NCI-H2227 (cell line): ENCODE measurements around the gene VPS13D.
"Not testable (repeated sequence)": the region's sequence is repeated elsewhere in the genome, so short reads cannot be mapped to it uniquely, and the experiment has no call there.

Source experiments
- DNase-seq: peaks from one replicate; lab custom pipeline; 2025; ENCODE audit not compliant: unreplicated experiment; lab: John Stamatoyannopoulos, UW

VPS13D gene

DNA sequence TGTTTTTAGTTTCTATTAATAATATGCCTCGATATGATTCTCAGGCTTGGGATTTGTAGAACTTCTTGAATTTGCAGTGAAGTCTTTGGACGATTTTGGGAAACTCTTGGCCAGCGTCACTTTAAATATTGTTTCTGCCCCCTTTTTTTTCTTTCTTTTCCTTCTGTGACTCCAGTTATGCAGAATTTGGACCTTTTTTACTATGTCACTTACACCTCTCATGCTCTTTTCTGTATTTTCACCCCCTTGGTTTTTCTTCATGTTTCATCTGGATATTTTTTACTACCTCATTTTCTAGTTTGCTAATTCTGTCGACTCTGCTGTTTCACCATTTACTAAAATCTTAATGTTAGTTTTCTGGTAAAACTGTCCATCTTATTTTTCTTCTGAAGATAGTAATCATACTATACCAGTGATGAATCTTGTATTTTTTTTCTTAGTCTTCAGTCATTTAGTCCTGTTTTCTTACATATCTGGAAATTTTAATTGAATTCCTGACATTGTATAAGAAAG lies 214.6 kb downstream of the VPS13D start:
- DNase-seq: no peak

DNA sequence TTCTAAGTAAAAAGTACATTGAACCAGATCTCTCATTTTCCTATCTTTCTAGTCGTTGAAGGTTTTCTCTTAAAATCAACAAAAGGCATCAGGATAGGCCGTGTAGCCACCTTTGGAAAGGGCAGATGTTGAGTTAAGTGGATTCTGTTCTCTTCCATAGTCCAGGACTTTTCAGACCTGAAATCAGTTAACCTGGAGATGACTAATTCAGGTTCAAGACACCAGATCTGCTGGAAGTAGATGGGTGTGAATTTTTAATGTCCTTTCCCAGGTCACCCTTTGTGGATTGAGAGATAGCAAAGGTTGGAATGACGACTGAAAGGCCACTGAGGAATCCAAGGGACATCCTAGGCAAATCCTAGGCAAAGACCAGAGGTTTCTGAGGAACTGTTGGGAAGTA lies 215.4 kb downstream of the VPS13D start:
- DNase-seq: no peak

DNA sequence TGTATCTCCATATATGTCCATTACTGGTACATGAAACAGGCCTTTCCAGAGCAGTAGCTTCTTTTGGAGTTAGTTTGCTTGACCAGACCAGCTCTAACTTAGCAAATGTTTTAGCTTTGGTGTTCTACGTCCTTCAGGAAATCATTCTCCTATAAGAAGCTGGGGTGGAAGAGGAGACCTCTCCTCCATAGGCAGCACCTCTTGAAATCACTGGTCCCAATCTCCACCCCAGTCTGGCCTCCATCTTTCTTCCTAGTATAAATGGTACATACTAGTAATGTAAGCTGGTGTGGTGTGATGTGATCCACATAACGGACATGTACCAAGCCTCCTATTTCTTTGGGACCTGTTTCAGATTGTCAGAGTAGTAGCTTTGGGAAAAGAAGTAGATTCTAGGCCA lies 216.8 kb downstream of the VPS13D start:
- no peak for DNase-seq

DNA sequence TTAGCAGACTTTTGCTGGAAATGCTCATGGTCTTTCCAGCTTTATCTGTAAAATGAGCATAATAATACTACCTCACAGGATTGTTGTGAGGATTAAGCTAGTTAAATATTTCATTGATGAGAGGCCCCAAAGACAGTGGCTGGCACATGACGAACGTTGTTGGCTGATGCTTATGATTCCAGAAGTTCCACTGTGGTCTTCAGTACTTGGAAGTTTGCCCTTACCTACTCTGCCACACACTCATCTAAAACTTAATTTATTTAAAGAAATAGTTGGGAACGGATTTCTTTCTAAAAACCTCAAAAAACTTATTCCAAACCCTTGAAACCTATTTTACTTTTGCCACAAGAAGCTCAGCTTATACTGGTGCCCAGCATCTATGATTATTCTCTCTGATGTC lies 217.5 kb downstream of the VPS13D start:
- no peak for DNase-seq

DNA sequence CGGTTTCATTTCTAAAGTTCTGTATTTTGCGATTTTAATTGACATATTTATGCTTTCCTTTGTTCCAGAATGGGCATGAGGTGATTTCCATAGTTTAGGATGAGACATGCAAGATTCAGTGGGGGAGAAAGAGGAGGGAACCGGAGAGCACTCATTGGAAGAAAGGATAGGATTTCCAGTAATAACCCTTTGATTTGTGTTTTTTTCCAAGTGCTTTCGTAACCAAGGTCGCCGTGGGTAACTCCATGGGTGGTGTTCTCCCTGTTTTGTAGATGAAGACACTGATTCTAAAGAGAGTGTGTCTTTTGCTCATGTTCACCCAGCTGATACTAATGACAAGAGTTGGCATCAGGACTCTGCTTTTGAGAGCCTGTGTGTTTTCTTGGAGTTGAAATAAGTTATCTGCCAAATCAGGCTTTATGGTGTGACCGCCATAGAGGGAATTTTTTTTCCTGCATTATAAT lies 218.1 kb downstream of the VPS13D start:
- no peak for DNase-seq

DNA sequence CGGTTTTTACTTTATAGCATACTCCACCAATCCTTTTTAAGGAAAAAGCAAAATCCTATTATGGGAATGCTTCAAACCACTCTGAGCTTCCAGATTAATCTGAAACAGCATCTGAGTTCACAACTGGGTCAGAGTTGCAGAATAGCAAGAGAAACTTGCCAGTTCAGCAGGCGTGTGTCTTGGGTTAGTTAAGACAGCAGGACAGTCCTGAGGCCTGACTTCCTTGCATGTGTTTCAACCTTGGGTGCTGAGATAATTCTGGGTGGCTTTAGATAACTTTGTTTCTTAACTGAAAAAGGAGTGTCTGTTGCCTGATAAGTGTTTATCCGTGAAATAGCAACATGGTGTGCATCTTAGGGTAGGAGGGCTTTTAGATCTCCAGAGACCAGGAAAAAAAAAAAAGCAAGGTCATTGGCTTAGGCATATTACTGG lies 218.9 kb downstream of the VPS13D start:
- no peak for DNase-seq

DNA sequence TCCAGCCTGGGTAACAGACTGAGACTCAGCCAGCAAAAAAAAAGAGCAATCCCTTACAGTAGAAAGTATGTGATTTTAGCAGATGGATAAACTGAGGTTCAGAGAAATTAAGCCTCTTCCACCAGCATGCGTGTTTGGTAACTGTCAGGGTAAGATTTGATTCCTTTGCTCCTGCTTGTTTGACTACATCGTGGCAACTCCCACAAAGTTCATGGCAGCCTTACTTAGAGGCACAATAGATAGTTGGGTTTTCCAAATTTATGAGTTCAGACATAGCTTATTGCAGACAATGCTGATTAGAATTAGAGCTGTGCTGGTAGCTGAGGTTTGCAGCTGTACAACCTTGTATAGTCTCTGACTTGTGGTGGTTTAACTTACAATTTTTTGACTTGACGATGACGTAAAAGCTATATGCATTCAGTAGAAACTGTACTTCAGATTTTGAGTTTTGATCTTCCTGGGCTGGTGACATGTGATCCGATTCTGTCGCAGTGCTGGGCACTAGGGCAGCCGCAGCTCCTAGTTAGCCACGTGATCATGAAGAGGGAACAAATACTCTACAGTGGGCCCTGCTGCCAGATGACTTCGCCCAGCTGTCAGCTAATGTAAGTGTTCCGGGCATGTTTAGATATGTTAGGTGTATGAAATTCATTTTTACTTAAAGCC lies 220.4 kb downstream of the VPS13D start:
- no peak for DNase-seq

DNA sequence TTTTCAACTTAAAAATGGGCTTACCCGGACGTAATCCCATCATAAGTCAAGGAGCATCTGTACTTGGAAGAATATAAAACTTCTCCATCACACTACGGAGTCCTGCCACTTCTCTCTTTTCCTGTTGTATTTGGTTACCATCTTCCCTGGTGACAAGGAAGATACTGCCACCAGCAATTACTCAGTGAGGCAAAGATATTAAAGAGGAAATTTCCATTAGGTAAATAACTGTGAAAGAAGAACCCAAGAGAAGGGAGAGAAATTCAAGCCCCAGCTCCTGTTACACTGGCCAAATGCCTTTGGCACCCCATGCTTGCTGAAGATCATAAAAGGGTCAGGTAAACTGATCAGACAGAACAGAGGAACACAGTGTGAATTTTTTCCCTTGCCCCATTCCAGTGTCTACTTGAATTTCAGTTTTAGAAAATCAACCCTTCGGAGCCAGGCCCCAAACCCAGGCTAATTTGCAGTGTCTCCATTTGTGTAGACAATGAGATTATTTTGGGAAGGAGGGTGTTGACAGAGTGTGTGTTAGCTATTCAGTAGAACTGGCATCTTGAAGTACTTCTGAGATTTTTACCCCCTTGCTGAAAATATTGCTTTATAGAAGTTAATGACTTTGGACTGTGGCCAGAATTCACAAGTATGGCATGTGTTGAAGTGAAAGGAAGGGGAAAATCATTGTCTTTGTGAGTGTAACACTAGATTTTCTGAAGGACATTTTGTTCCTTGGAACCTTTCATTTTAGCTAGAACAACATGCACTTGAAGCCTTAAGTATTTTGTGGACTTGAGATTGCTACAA lies 221.1 kb downstream of the VPS13D start:
- peak; percentile 22 for DNase-seq

DNA sequence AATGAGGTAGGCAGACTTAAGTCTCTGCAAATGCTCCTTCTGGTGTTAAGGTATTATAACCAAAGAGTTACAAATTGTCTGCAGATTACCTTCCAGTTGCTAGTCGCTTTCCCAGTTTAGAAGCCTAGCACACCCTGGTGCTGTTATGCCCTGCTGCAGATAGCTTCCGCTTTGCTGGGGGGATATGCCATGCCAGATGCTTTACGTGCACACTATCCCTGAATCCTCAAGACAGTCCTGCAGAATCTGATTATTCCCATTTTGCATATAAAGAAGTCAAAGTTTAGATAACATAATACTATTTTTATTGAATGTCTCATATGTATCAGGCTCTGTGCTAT lies 221.7 kb downstream of the VPS13D start:
- no peak for DNase-seq

DNA sequence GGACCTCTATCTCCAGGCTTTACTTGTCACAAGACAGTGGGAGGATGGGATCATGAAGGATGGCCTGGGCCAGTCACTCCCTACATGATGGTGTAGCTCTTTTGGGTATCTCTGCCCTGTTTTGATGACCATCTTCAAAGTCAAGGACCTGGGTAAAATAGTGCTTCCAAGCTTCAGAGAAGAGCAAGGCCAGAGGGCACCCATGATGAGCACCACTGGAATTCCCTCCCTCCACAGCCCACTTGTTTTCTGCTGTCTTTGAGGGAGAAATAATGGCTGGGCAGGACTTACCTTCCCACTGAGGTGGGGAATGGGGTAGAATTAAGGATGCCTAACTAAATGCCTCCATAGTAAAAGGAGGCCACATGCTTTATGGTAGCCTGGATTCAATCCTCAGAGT lies 222.4 kb downstream of the VPS13D start:
- no peak for DNase-seq

DNA sequence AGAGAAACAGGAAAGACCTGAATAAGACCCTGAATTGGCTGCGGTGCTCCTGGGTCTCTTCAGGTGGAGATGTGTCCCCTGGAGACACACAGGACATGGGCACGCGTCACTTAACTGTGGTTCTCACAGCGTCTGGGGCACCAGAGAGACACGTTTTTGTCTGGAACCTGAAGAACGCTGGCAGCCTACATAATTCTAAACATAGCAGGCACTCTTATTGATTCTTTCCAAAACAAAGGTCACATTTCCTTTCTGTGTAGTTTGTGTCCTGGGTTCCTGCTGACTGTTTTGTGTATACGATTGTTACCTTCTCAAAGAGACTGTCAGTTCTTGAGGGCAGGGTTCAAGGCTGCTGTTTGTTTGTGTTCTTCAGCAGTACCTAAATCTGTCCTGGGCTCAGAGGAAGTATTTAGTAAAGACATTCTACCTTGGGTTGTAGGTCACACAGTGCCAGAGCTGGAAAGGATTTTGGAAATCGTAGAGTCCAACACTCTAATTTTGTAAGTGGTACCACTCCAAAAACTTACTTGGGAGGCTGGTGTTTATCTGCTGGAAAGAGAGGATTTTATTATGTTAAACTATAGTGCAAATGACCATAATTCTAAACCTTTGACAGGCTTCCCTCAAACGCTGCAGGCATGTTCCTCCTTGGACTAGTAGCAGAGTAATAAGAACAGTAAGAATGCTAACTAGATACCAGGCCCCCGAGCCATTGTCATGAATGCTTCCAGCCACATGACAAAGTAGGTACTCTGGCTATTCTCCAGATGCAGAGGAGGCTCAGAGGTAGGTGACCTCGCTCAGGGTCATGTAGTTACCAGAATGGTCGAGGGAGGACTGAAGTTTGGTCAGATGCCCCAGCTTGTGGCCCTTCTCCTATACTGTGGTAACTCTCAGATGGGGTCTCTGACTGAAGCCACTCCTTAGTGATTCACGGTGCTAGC lies 223.8 kb downstream of the VPS13D start:
- no peak for DNase-seq

DNA sequence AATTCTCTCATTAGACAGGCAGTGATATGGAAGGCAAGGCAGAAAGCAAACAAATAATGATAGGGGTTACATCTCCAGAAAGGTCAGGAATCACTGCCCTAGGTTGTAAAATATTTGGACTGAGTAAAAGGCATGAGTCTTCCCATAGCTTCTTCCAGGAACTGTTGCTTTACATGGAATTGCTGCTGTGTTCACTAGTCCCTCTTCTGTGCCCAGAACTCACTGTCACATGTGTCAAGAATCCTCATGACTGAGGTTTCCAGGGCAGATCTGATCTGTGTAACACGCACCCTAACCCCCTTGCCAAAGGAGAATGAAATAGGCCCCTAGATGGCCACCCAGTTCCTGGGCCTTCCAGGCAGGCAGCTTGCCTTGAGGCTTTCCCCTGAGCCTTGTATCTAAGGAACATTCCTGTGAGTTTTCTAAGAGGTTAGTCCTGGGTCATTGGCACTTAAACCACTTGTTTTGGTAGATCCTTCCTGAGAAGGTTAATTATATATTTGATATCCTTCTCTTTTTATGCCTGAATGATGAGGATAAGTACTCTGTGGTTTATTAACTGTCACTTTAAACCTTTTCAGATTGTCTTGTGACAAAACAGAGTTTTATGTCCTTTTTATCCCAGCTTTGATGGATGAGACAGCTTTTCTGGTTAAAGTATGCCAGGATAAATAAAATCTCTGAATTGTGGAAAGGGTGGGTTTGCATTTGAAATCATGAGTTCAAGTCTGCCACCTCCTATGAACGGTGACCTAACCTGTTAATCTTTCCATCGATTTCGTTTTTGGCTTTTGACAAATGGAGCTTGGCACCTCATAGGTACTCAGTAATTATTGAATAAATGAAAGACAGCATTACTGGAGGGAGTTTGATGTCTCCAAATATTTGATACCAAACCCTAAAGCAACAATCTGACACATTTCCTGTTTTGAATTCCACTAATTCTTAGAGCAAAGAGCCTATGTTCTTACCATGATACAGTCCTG lies 224.9 kb downstream of the VPS13D start:
- DNase-seq: peak; percentile 58

DNA sequence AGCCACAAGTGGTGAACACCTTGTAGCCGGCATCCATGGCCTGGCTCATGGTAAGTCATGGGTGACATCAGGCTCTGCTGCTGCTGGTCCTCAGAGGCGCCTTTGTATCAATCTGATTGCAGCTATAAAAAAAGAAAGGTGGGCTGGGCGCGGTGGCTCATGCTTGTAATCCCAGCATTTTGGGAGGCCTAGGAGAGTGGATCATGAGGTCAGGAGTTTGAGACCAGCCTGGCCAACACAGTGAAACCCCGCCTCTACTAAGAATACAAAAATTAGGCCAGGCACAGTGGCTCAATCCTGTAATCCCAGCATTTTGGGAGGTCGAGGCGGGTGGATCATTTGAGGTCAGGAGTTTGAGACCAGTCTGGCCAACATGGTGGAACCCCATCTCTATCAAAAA lies 226.3 kb downstream of the VPS13D start:
- not testable (repeated sequence) for DNase-seq

DNA sequence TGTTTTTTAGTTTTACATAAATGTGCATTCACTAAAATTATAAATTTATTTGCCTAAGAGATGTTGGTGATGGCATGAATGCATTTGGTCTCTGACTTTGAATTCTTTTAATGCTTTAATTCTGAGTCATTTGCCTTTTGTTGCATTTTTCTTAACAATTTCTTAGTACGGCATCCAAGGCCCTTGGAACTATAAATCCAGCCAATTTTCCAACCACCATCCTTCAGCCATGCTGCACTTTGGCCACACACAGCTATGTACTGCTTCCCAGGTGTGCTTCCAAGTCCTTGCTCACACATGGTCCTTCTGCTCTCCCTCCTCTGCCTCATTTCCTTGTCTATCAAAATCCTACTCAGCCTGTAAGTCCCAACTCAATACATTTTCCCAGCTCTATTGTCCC lies 227.1 kb downstream of the VPS13D start:
- no peak for DNase-seq

DNA sequence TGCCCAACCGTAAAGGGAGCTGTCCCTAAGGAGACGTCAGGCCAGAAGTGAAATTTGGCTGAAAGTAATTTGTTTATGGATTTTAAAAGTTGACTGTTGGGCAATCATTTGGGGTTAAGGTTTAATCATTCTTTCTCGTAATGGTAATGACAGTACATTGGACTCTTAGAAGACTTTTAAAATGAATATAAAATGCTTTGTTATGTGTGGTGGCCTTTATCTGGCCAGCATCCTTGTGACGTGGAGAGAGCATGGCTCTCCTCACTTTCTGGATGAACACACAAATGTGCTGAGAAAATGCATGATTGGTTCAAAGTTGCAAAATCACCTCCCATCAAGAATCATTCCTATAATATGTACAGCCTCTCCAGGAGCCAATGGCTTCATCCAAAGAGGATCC lies 227.9 kb downstream of the VPS13D start:
- DNase-seq: no peak

DNA sequence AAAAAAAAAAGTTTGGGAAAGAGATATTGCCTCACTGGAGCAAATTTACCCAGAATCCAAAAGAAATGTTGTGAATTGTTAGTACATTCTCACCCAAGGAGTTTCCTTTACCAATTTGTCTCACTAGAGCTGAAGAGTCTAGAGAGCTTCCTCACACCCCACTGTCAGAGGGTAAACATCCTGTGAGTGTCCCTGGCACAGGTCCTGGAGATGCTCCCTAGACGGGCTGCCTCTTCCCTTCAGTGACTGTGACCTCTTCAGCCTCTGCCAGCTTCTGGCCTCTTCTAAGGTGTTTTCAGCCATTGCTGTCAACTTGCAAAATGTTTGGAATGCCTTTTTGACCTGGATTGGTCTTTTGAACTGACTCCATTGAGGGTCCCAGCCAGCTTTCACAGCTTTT lies 228.7 kb downstream of the VPS13D start:
- DNase-seq: no peak

DNA sequence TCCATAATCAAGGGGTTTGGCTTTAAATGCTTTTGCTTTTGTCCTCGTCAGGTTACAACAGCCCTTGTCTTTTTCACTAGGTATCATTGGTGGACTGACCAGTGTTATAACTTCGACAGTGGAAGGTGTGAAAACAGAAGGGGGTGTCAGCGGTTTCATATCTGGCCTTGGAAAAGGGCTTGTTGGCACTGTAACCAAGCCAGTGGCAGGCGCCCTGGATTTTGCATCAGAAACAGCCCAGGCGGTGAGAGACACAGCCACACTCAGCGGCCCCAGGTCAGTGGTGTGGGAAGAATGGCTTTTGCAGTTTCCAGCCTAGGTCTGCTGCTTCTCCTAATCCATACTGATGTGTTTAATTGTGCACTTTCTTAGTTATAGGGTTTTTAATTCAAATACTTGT lies 230.3 kb downstream of the VPS13D start:
- no peak for DNase-seq

DNA sequence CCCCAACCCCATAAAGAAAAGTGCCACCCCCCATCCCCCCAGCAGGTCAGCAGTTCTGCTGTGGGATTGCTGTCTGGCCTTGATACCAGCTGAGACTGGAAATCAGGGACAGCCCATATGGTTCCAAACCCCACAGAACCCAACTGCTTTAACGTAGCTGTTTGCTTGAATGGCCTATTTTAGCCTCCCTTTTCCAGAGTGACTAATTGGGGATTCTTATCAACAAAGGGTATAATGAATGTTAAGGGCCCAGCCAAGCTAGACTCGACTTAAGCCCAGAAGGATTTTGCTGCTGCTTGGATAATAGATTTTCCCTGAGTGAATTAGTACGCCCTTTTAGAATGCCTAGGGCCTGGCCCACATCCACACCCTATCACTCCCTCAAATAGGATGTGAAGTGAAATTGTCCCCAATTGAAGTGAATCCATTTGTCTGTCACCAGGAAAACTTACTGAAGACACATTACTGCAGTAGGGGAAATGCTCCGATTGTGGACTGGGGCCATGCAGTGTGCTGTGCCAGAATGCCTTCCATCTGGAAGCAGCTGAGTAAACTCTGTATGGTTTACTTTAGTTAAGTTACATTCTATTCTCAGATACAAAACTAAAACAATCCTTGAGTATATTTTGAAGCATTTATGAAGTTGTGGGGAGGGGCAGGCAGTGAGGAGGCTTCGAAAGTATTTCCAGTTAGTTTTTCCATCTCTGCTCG lies 231.2 kb downstream of the VPS13D start:
- no peak for DNase-seq

DNA sequence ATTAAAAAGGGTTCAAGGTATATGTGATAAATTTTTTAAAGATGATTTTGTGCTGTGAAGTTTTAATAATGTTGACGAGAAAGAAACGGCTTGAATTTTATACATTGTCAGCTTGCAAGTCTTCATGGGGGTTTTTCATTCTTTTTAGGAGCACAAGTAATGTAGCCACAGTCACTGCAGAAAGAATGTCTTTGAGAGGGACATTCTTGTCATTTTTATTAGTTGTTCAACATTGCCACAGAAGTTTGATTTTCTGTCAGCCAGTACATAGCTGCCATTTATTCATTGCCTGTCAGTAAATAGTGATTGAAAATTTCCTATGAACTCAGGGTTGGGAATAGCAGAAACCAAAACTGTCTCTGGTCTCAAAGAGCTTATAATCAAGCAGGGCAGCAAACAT lies 231.9 kb downstream of the VPS13D start:
- no peak for DNase-seq

DNA sequence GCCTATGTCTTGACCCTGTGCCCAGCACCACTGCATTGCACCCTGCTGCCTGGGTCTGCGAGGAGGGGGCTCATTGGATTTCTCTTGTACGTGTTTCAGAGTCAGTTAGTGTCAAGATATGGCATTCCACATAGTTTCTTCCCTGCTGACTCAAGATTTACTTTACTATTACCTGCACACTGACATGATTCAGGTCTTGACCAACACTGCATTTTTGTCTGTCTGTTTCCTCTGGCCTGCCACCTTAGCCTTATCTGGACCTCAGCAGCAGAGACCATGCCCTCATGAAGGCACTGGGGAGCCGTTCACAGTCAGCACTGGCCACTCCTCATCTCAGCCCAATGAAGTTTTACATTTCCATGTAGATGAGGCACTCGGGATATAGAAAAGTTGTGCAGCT lies 232.8 kb downstream of the VPS13D start:
- no peak for DNase-seq
